Endothelial cell of umbilical vein (primary cell): ENCODE data around the gene INTS1. TPM values are rescaled to one million over a fixed set of nuclear protein-coding genes. Genes with fewer than 3 reads are reported as not detected.

Experiments
- BruUV-seq: library from RNA; stranded (reverse); fragments of 400-500 nt; replicated peaks from 2 replicates; lab custom pipeline; 2021; lab: Mats Ljungman, UMichigan
- CTCF ChIA-PET: fragments of 300-600, 350-600 bp; sonication (Branson Sonifier 250); formaldehyde crosslinking; loops from one replicate; lab custom pipeline; 2021; ENCODE audit warnings: antibody characterized with exemption, inconsistent platforms; lab: Charles Lee
- POLR2A ChIA-PET: fragments of 300-600, 350-600 bp; sonication (Branson Sonifier 250); formaldehyde crosslinking; loops from one replicate; lab custom pipeline; 2021; ENCODE audit warnings: antibody characterized with exemption, inconsistent platforms; lab: Charles Lee
- DNase-seq: peaks from one replicate; pipeline ENCODE4 v3.0.0-alpha.2; 2011; ENCODE audit warnings: low read depth, low spot score
- FAIRE-seq: peaks from 2 replicates; lab custom pipeline; 2011; peaks lifted over from hg19 to GRCh38; lab: Jason Lieb, UNC
- H2AFZ ChIP-seq: 2 replicates; pipeline ENCODE4 v1.6.0; 2012; ENCODE audit warnings: low read depth, low read length, control low read depth, inconsistent platforms
- H3K27ac ChIP-seq: 2 replicates; pipeline ENCODE4 v1.5.1; 2011; ENCODE audit warnings: low read depth, mild to moderate bottlenecking, control low read depth, low read length, moderate library complexity; ENCODE audit not compliant: insufficient read depth
- H3K27me3 ChIP-seq, 2 experiments: 2 replicates each; pipeline versions ENCODE4 v1.6.0 to v1.6.1; 2011; ENCODE audit warnings: low read length in 2 of 2, mixed read lengths in 1 of 2; ENCODE audit not compliant: control insufficient read depth in 2 of 2, insufficient read depth in 2 of 2
- H3K36me3 ChIP-seq, 2 experiments: 2 replicates in 1 of 2; 3 replicates in 1 of 2; pipeline ENCODE4 v1.5.1; 2011; ENCODE audit warnings: low read length in 2 of 2, mild to moderate bottlenecking in 1 of 2, moderate library complexity in 1 of 2; ENCODE audit not compliant: control insufficient read depth in 2 of 2, insufficient read depth in 2 of 2; ENCODE audit errors: extremely low read depth in 1 of 2
- H3K4me1 ChIP-seq: 3 replicates; pipeline ENCODE4 v1.5.1; 2011; ENCODE audit warnings: mild to moderate bottlenecking, low read length; ENCODE audit not compliant: control insufficient read depth, insufficient read depth; ENCODE audit errors: extremely low read depth
- H3K4me2 ChIP-seq: 2 replicates; pipeline ENCODE4 v1.6.1; 2011; ENCODE audit warnings: low read length, control low read depth, mixed read lengths; ENCODE audit not compliant: insufficient read depth
- H3K4me3 ChIP-seq, 3 experiments: fragments of 200-600 bp in 1 of 3; sonication (generic), shearing (Covaris generic) in 1 of 3; replicated peaks in 1 of 3; 2 replicates each; pipeline ENCODE4 v1.5.1; 2011 to 2016; ENCODE audit warnings: control low read depth in 3 of 3, low read length in 3 of 3, mild to moderate bottlenecking in 2 of 3, inconsistent platforms in 1 of 3, low read depth in 1 of 3, moderate library complexity in 1 of 3; ENCODE audit not compliant: insufficient read depth in 1 of 3
- H3K79me2 ChIP-seq: 2 replicates; pipeline ENCODE4 v1.6.0; 2012; ENCODE audit warnings: low read length, inconsistent platforms; ENCODE audit not compliant: control insufficient read depth, insufficient read depth
- H3K9ac ChIP-seq: replicated peaks from 2 replicates; pipeline ENCODE3; 2011; ENCODE audit warnings: low read length, control low read depth; ENCODE audit not compliant: insufficient read depth; ENCODE audit errors: extremely low read depth
- H3K9me1 ChIP-seq: replicated peaks from 3 replicates; pipeline ENCODE4 v1.6.0; 2011; ENCODE audit warnings: mild to moderate bottlenecking, low read length; ENCODE audit not compliant: control insufficient read depth, insufficient read depth; ENCODE audit errors: extremely low read depth
- H3K9me3 ChIP-seq: replicated peaks from 2 replicates; pipeline ENCODE4 v1.5.1; 2012; ENCODE audit warnings: low read length, inconsistent platforms; ENCODE audit not compliant: control insufficient read depth, insufficient read depth
- H4K20me1 ChIP-seq: replicated peaks from 2 replicates; pipeline ENCODE3; 2011; ENCODE audit warnings: mild to moderate bottlenecking, low read length; ENCODE audit not compliant: control insufficient read depth, insufficient read depth; ENCODE audit errors: extremely low read depth
- EZH2 ChIP-seq: IDR thresholded peaks from 2 replicates; pipeline ENCODE4 v1.6.1; 2012; ENCODE audit warnings: borderline replicate concordance, low read depth, mild to moderate bottlenecking, moderate library complexity, low read length, inconsistent platforms; ENCODE audit not compliant: severe bottlenecking
- FOS ChIP-seq: IDR thresholded peaks from 2 replicates; pipeline ENCODE4 v1.6.1; 2011; ENCODE audit warnings: mild to moderate bottlenecking, low read length, moderate library complexity, borderline replicate concordance; ENCODE audit not compliant: insufficient read depth
- GATA2 ChIP-seq: IDR thresholded peaks from 2 replicates; pipeline ENCODE4 v1.7.0; 2011; ENCODE audit warnings: low read depth, mild to moderate bottlenecking, moderate library complexity, mixed read lengths, low read length; ENCODE audit not compliant: insufficient read length, insufficient read depth
- JUN ChIP-seq: IDR thresholded peaks from 2 replicates; pipeline ENCODE4 v1.6.1; 2011; ENCODE audit warnings: borderline replicate concordance, low read depth; ENCODE audit not compliant: insufficient read length, insufficient read depth
- MYC ChIP-seq: IDR thresholded peaks from one replicate; pipeline ENCODE4 v1.6.1; 2011; ENCODE audit warnings: mild to moderate bottlenecking, low read depth, low read length
- POLR2A ChIP-seq: IDR thresholded peaks from 2 replicates; pipeline ENCODE4 v1.6.1; 2012; ENCODE audit warnings: low read depth, mild to moderate bottlenecking, control low read depth, low read length
- POLR2AphosphoS5 ChIP-seq: IDR thresholded peaks from 2 replicates; pipeline ENCODE4 v1.6.1; 2012; ENCODE audit warnings: low read depth, mild to moderate bottlenecking, control low read depth, low read length, moderate library complexity; ENCODE audit not compliant: insufficient read depth
- dilution Hi-C: fragments of 300-500 bp; cut with MboI; formaldehyde crosslinking; loops from one replicate; pipeline ENCODE4 v1.15.0; 2019; ENCODE audit warnings: low sequenced_read_pairs; ENCODE audit not compliant: extremely low pct_ligation_motif_present
- intact Hi-C: fragments of 100-400 bp; cut with micrococcal nuclease; formaldehyde crosslinking; loops from one replicate; pipeline ENCODE4 v1.10.0; 2022
- polyA plus RNA-seq, 4 experiments: library from polyadenylated mRNA; depleted of rRNA in 3 of 4; stranded (reverse) in 3 of 4; unstranded in 1 of 4; fragments of >200 nt; gene quantifications; 2 replicates each; pipeline versions ENCODE4 v1.2.1 to v1.2.3, GENCODE V29; 2011 to 2012; ENCODE audit warnings: missing spikeins in 1 of 4
- total RNA-seq: library from RNA; stranded (reverse); gene quantifications from 2 replicates; pipeline ENCODE4 v1.2.3, GENCODE V29; 2021
- TF ChIP-seq, protein P1 (sequence below): IDR thresholded peaks from 2 replicates; pipeline ENCODE4 v1.6.1; 2011; ENCODE audit not compliant: insufficient read depth, insufficient read length
- TF ChIP-seq, protein P2 (sequence below), 2 donors: IDR thresholded peaks; 1 replicate in 1 of 2; 2 replicates in 1 of 2; pipeline ENCODE4 v1.5.1; 2011; ENCODE audit warnings: low read length in 2 of 2, mild to moderate bottlenecking in 2 of 2, moderate library complexity in 2 of 2, control low read depth in 1 of 2, inconsistent platforms in 1 of 2, low read depth in 1 of 2; ENCODE audit not compliant: insufficient read depth in 1 of 2; ENCODE audit errors: extremely low read depth in 1 of 2

INTS1 gene
- total and polyA plus RNA-seq, 2 donors (not counting 3 experiments of a cell fraction or from before 2014, with no cell fraction given): 57.8 to 116 TPM

DNA sequence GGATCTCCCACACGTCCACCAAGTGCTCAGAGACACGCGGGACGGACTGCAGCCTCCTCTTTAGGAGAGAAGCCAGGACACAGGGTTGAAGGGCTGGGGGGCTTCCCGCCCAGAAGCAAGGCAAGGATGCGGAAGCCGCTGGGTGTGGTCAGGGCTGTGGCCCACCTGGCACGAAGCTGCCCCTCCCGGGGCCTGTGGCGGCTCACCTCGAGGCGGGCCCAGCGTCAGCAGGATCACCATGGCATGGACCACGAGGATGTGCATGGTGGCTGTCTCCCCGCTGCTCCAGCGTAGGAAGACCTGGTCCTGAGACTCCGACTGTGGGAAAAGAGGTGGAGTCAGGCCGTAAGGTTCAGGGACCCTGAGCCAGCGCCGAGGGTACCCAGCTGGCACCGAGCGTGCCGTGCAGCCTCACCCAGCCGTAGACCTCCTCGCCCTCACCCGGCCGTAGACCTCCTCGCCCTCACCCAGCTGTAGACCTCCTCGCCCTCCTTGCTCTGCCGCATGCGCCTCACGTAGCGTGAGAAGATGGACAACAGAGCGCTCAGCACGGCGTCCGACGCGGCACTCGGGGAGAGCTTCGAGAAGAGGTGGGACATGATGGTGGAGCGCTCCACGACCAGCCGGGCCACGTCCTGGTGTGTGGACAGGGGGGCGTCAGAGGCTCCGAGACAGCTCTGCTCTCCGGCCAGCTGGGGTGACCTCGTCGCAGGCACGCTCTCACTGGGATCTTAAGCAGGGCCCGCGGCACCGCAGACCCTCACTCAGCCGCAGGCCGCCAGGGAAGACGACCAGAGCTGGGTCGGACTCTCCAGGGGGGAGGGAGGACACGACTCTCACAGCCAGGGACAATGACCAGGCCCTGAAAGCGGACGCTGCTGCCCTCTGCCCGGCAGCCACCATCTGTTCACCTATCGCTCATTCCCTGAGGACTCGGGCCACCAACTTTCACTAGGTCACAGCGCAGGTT is 20.4 kb downstream of the INTS1 start:
- DNase-seq: no peak
- Histone ChIP-seq H3K79me2 (no peaks in the 10 kb centered on the region), H3K9me3 (no peaks in the 10 kb centered on the region), H3K9me1 (no peaks in the 10 kb centered on the region), H3K4me2 (no peak overlapping the region), H2AFZ (no peak overlapping the region), H3K4me1 (no peaks in the 10 kb centered on the region), H3K36me3 (peaks cover 4 to 63% of the 10 kb centered on the region in 2 experiments), H3K4me3 (no peak overlapping the region), H3K27ac (no peak overlapping the region), H4K20me1 (no peaks in the 10 kb centered on the region), H3K9ac (no peak overlapping the region), H3K27me3 (no peaks in the 10 kb centered on the region)
- CTCF ChIA-PET: interaction anchor here (2.3 kb wide), 1 partner anchor 9 kb away, joined by 8 read pairs; no protein-coding TSS in a partner anchor
- no TSS peak for BruUV-seq
- FAIRE-seq: no peak
- dilution Hi-C loops (no loop called here), intact Hi-C loops (no loop called here)
- POLR2A ChIA-PET: no interaction called here
- TF ChIP-seq MYC (no peak), POLR2A (no peak), EZH2 (no peak), GATA2 (no peak), FOS (no peak)
- TF ChIP-seq, protein P1, sequence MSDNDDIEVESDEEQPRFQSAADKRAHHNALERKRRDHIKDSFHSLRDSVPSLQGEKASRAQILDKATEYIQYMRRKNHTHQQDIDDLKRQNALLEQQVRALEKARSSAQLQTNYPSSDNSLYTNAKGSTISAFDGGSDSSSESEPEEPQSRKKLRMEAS: no peak

DNA sequence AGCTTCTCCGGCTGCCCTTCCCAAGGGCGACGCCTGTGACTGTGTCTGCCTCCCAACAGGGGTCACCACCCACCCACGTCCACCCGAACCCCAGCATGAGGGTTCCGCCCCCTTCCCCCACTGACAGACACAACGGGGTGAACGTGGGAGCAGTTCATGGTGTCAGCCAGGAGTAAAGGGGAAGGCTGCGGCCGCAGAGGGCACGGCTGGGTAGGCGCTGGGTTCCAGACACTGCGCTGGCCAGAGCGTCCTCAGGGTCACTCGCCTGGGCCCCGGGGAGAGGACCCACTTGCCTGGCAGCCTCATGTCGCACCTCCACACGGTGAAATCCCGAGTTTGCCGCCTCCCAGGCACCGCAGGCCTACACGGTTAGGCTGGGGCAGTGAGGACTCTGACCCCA is 21.1 kb downstream of the INTS1 start:
- DNase-seq (no peak), FAIRE-seq (no peak)
- CTCF ChIA-PET: interaction anchor here (2.3 kb wide), 1 partner anchor 9 kb away, joined by 8 read pairs; no protein-coding TSS in a partner anchor
- Histone ChIP-seq H3K4me3 (no peak overlapping the region), H3K27me3 (no peaks in the 10 kb centered on the region), H3K4me2 (no peak overlapping the region), H4K20me1 (no peaks in the 10 kb centered on the region), H3K4me1 (no peaks in the 10 kb centered on the region), H3K9me3 (no peaks in the 10 kb centered on the region), H3K9me1 (no peaks in the 10 kb centered on the region), H2AFZ (no peak overlapping the region), H3K36me3 (peaks cover 4 to 63% of the 10 kb centered on the region in 2 experiments), H3K79me2 (no peaks in the 10 kb centered on the region), H3K9ac (no peak overlapping the region), H3K27ac (no peak overlapping the region)
- no TSS peak for BruUV-seq
- POLR2A ChIA-PET: no interaction called here
- no peak for TF ChIP-seq JUN
- no peak for TF ChIP-seq POLR2A
- TF ChIP-seq, protein P2, sequence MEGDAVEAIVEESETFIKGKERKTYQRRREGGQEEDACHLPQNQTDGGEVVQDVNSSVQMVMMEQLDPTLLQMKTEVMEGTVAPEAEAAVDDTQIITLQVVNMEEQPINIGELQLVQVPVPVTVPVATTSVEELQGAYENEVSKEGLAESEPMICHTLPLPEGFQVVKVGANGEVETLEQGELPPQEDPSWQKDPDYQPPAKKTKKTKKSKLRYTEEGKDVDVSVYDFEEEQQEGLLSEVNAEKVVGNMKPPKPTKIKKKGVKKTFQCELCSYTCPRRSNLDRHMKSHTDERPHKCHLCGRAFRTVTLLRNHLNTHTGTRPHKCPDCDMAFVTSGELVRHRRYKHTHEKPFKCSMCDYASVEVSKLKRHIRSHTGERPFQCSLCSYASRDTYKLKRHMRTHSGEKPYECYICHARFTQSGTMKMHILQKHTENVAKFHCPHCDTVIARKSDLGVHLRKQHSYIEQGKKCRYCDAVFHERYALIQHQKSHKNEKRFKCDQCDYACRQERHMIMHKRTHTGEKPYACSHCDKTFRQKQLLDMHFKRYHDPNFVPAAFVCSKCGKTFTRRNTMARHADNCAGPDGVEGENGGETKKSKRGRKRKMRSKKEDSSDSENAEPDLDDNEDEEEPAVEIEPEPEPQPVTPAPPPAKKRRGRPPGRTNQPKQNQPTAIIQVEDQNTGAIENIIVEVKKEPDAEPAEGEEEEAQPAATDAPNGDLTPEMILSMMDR (IDR thresholded peaks at IDR 0.05; ENCODE audit: extremely low read depth in 1 of 2, insufficient read depth in 1 of 2, low read depth in 1 of 2, low read length in 2 of 2): no peak
- no peak for TF ChIP-seq MYC
- TF ChIP-seq GATA2: no peak
- TF ChIP-seq POLR2AphosphoS5: no peak
- TF ChIP-seq, protein P1: no peak
- no peak for TF ChIP-seq EZH2
- TF ChIP-seq FOS: no peak
- intact Hi-C loops: no loop called here
- dilution Hi-C loops: no loop called here
